H9 (cell line): Measurements from ENCODE around the gene RPP30. TPM values are rescaled to one million over a fixed set of nuclear protein-coding genes. Genes with fewer than 3 reads are reported as not detected.
"Not testable (repeated sequence)": the region's sequence is repeated elsewhere in the genome, so short reads cannot be mapped to it uniquely, and the experiment has no call there.

ENCODE experiments used
- DNase-seq: peaks from one replicate; pipeline ENCODE4 v3.0.0-alpha.2; 2017
- H2AFZ ChIP-seq: one replicate; pipeline ENCODE4 v1.6.1; 2013; ENCODE audit warnings: mild to moderate bottlenecking, low read length, control low read depth, moderate library complexity
- H2AK5ac ChIP-seq: 2 replicates; pipeline ENCODE4 v1.6.1; 2013; ENCODE audit warnings: low read length, control low read depth, mixed read lengths; ENCODE audit not compliant: insufficient read length
- H2BK120ac ChIP-seq: one replicate; pipeline ENCODE4 v1.6.1; 2013; ENCODE audit warnings: low read depth, mild to moderate bottlenecking, low read length, control low read depth, inconsistent platforms; ENCODE audit not compliant: poor library complexity, severe bottlenecking
- H2BK12ac ChIP-seq: 2 replicates; pipeline ENCODE4 v1.6.1; 2013; ENCODE audit warnings: low read length, control low read depth, mixed read lengths, low read depth; ENCODE audit not compliant: insufficient read length
- H2BK15ac ChIP-seq: 2 replicates; pipeline ENCODE4 v1.6.1; 2013; ENCODE audit warnings: low read depth, low read length, control low read depth
- H2BK20ac ChIP-seq: one replicate; pipeline ENCODE4 v1.6.1; 2013; ENCODE audit warnings: low read depth, mild to moderate bottlenecking, low read length, control low read depth, inconsistent platforms; ENCODE audit not compliant: poor library complexity, severe bottlenecking
- H2BK5ac ChIP-seq: 2 replicates; pipeline ENCODE4 v1.6.1; 2013; ENCODE audit warnings: low read length, control low read depth, mixed read lengths; ENCODE audit not compliant: insufficient read length
- H3K14ac ChIP-seq: 2 replicates; pipeline ENCODE4 v1.6.1; 2013; ENCODE audit warnings: low read length, control low read depth; ENCODE audit not compliant: insufficient read depth
- H3K18ac ChIP-seq: 2 replicates; pipeline ENCODE4 v1.6.1; 2013; ENCODE audit warnings: low read depth, mild to moderate bottlenecking, mixed read lengths, low read length, control low read depth; ENCODE audit not compliant: insufficient read length
- H3K23ac ChIP-seq: 2 replicates; pipeline ENCODE4 v1.6.1; 2013; ENCODE audit warnings: low read length, control low read depth, mixed read lengths, low read depth; ENCODE audit not compliant: insufficient read length
- H3K23me2 ChIP-seq: 2 replicates; pipeline ENCODE4 v1.6.1; 2013; ENCODE audit warnings: low read depth, mild to moderate bottlenecking, mixed read lengths, low read length, control low read depth; ENCODE audit not compliant: insufficient read length, poor library complexity, severe bottlenecking
- H3K27ac ChIP-seq: 2 replicates; pipeline ENCODE4 v1.5.1; 2013; ENCODE audit warnings: low read length, control low read depth, mixed read lengths, low read depth; ENCODE audit not compliant: insufficient read length
- H3K27me3 ChIP-seq: 2 replicates; pipeline ENCODE4 v1.6.1; 2013; ENCODE audit warnings: low read length, control low read depth, inconsistent platforms; ENCODE audit not compliant: insufficient read depth
- H3K4ac ChIP-seq: 2 replicates; pipeline ENCODE4 v1.6.1; 2013; ENCODE audit warnings: low read depth, mild to moderate bottlenecking, control low read depth, inconsistent platforms, low read length, moderate library complexity
- H3K4me1 ChIP-seq: 2 replicates; pipeline ENCODE4 v1.6.1; 2013; ENCODE audit warnings: low read length, control low read depth, inconsistent platforms; ENCODE audit not compliant: insufficient read depth
- H3K4me2 ChIP-seq: 2 replicates; pipeline ENCODE4 v1.6.1; 2013; ENCODE audit warnings: low read length, control low read depth, mixed read lengths; ENCODE audit not compliant: insufficient read length, insufficient read depth
- H3K56ac ChIP-seq: 2 replicates; pipeline ENCODE4 v1.6.1; 2013; ENCODE audit warnings: low read depth, mild to moderate bottlenecking, mixed read lengths, low read length, control low read depth; ENCODE audit not compliant: insufficient read length
- H3K79me1 ChIP-seq: 2 replicates; pipeline ENCODE4 v1.6.1; 2013; ENCODE audit warnings: low read depth, mild to moderate bottlenecking, moderate library complexity, low read length, control low read depth, inconsistent platforms; ENCODE audit not compliant: insufficient read depth, poor library complexity, severe bottlenecking
- H3K79me2 ChIP-seq: 2 replicates; pipeline ENCODE4 v1.6.1; 2013; ENCODE audit warnings: low read length, control low read depth, inconsistent platforms; ENCODE audit not compliant: insufficient read depth
- H3K9ac ChIP-seq: 2 replicates; pipeline ENCODE4 v1.6.1; 2013; ENCODE audit warnings: low read length, control low read depth, mixed read lengths; ENCODE audit not compliant: insufficient read length; ENCODE audit errors: extremely low read depth
- H3K9me3 ChIP-seq: one replicate; pipeline ENCODE4 v1.6.1; 2013; ENCODE audit warnings: low read depth, low read length, inconsistent platforms; ENCODE audit not compliant: control insufficient read depth
- H3T11ph ChIP-seq: one replicate; pipeline ENCODE4 v1.6.1; 2013; ENCODE audit warnings: mild to moderate bottlenecking, low read length, control low read depth, inconsistent platforms
- H4K20me1 ChIP-seq: one replicate; pipeline ENCODE4 v1.6.1; 2013; ENCODE audit not compliant: control insufficient read depth, insufficient read length, insufficient read depth
- H4K5ac ChIP-seq: 2 replicates; pipeline ENCODE4 v1.6.1; 2013; ENCODE audit warnings: low read depth, mild to moderate bottlenecking, mixed read lengths, low read length, control low read depth; ENCODE audit not compliant: insufficient read length
- H4K8ac ChIP-seq: replicated peaks from 2 replicates; pipeline ENCODE4 v1.6.1; 2013; ENCODE audit warnings: low read length, control low read depth, mixed read lengths, low read depth; ENCODE audit not compliant: insufficient read length
- H4K91ac ChIP-seq: 2 replicates; pipeline ENCODE4 v1.6.1; 2013; ENCODE audit warnings: low read depth, mild to moderate bottlenecking, moderate library complexity, mixed read lengths, low read length, control low read depth; ENCODE audit not compliant: insufficient read length
- H3K27ac Mint-ChIP-seq, 3 experiments: 2 replicates in 2 of 3; 3 replicates in 1 of 3; pipeline ENCODE4 v1.8.0; 2020 to 2021; ENCODE audit warnings: mixed read lengths in 3 of 3, mild to moderate bottlenecking in 1 of 3, moderate library complexity in 1 of 3
- H3K27me3 Mint-ChIP-seq: 2 replicates; pipeline ENCODE4 v1.8.0; 2021; ENCODE audit warnings: low read depth, mild to moderate bottlenecking, moderate library complexity, mixed read lengths
- H3K36me3 Mint-ChIP-seq, 3 experiments: 2 replicates in 2 of 3; 3 replicates in 1 of 3; pipeline ENCODE4 v1.8.0; 2020 to 2021; ENCODE audit warnings: low read depth in 3 of 3, mixed read lengths in 3 of 3; ENCODE audit not compliant: insufficient read depth in 1 of 3
- H3K4me1 Mint-ChIP-seq, 2 experiments: 2 replicates each; pipeline ENCODE4 v1.8.0; 2020; ENCODE audit warnings: mixed read lengths in 2 of 2
- H3K4me3 Mint-ChIP-seq, 2 experiments: 2 replicates in 1 of 2; 3 replicates in 1 of 2; pipeline ENCODE4 v1.8.0; 2020 to 2021; ENCODE audit warnings: mild to moderate bottlenecking in 2 of 2, mixed read lengths in 2 of 2, moderate library complexity in 1 of 2
- H3K9me3 Mint-ChIP-seq, 2 experiments: 2 replicates in 1 of 2; 3 replicates in 1 of 2; pipeline ENCODE4 v1.8.0; 2020; ENCODE audit warnings: mild to moderate bottlenecking in 2 of 2, mixed read lengths in 2 of 2, moderate library complexity in 1 of 2
- CTCF ChIP-seq: fragments of 200-600 bp; sonication (generic); conservative IDR thresholded peaks from 3 replicates; pipeline ENCODE4 v1.8.0; 2021; ENCODE audit warnings: antibody characterized with exemption, mild to moderate bottlenecking
- WGBS: extraction: QIAGEN DNeasy Blood & Tissue Kit; methylation state at CpG from one replicate; pipeline ENCODE4 v1.1.7; 2013; ENCODE audit warnings: missing lambda C conversion rate, low lambda C conversion rate, mixed read lengths; ENCODE audit not compliant: insufficient read length; ENCODE audit errors: extremely low coverage; 5-methylcytosine and 5-hydroxymethylcytosine counted together
- total RNA-seq: library from RNA; stranded (reverse); gene quantifications from 2 replicates; pipeline ENCODE4 v1.2.1, GENCODE V29; 2021

RPP30 gene
- total RNA-seq, 1 experiment from 2014 or later: 77.7 TPM

DNA sequence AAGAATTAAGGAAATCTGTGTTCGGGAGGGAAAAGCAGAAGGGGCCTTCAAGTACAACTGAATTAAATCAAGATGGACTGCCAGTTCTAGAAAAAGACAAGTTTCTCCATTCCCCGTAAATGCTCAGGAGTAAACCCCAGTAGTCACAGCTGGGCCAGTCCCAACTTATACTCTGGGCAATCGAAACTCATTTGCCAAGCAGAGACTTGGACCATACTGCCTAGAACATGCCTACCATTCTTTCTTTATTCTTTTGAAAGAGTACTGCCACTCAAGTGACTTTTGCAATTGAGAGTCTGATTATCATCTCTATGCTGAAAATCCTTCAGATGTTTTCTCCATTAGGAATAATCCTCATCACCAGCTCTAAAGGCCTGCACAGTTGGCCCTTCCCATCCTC lies 21.4 kb downstream of the RPP30 start:
- no peak overlapping the region for H4K91ac ChIP-seq
- no peaks in the 10 kb centered on the region for H3K27me3 ChIP-seq
- no peak overlapping the region for H2BK120ac ChIP-seq
- no peak overlapping the region for H3T11ph ChIP-seq
- no peak overlapping the region for H3K56ac ChIP-seq
- no peak overlapping the region for H2AFZ ChIP-seq
- Mint-ChIP-seq H3K4me3 (no peak overlapping the region), H3K4me1 (peaks cover 4 to 14% of the 10 kb centered on the region in 2 experiments), H3K9me3 (no peaks in the 10 kb centered on the region), H3K36me3 (peaks cover 4 to 68% (median 60%) of the 10 kb centered on the region in 3 experiments; a peak in 6 of 7 replicates), H3K27ac (peak overlapping the region in 1 of 3 experiments; percentile 16; a peak in 1 of 7 replicates), H3K27me3 (no peaks in the 10 kb centered on the region)
- H4K8ac ChIP-seq: no peak overlapping the region
- no peak overlapping the region for H2BK5ac ChIP-seq
- no peak overlapping the region for H2BK15ac ChIP-seq
- no peaks in the 10 kb centered on the region for H4K20me1 ChIP-seq
- H3K14ac ChIP-seq: no peak overlapping the region
- no peaks in the 10 kb centered on the region for H3K23me2 ChIP-seq
- DNase-seq: no peak
- H2BK20ac ChIP-seq: no peak overlapping the region
- H3K4me1 ChIP-seq: no peaks in the 10 kb centered on the region
- no CpG with 5 or more reads among the region's 3 CpGs for WGBS
- H3K79me1 ChIP-seq: no peaks in the 10 kb centered on the region
- H3K9me3 ChIP-seq: no peaks in the 10 kb centered on the region
- no peak overlapping the region for H3K9ac ChIP-seq
- no peaks in the 10 kb centered on the region for H3K79me2 ChIP-seq
- H3K18ac ChIP-seq: no peak overlapping the region
- H3K4me2 ChIP-seq: no peak overlapping the region
- no peak overlapping the region for H4K5ac ChIP-seq
- no peak overlapping the region for H2BK12ac ChIP-seq
- H3K4ac ChIP-seq: no peak overlapping the region
- no peak overlapping the region for H2AK5ac ChIP-seq
- no peak overlapping the region for H3K27ac ChIP-seq
- no peak for TF ChIP-seq CTCF
- H3K23ac ChIP-seq: no peak overlapping the region

GRCh38 chr10:90896916-90897315 lies 25.1 kb downstream of the RPP30 start:
- not testable (repeated sequence) for H3K4me1 ChIP-seq, H2BK15ac ChIP-seq, H3K4ac ChIP-seq, H3K27ac Mint-ChIP-seq, H3K27ac ChIP-seq, H3K9me3 ChIP-seq, H2BK120ac ChIP-seq, H3K18ac ChIP-seq, H4K5ac ChIP-seq, H3K9ac ChIP-seq, H3K79me2 ChIP-seq, H3K27me3 Mint-ChIP-seq, H3K9me3 Mint-ChIP-seq, DNase-seq, H2BK20ac ChIP-seq, H3K27me3 ChIP-seq, H4K8ac ChIP-seq, H3K79me1 ChIP-seq, H3K4me1 Mint-ChIP-seq, H3T11ph ChIP-seq, H3K23me2 ChIP-seq, H4K91ac ChIP-seq, H3K14ac ChIP-seq, H2BK12ac ChIP-seq, H4K20me1 ChIP-seq, H2BK5ac ChIP-seq, H3K23ac ChIP-seq, H2AK5ac ChIP-seq, H3K56ac ChIP-seq, H3K4me2 ChIP-seq, H2AFZ ChIP-seq, H3K4me3 Mint-ChIP-seq
- H3K36me3 Mint-ChIP-seq: peaks cover 0 to 52% (median 43%) of the 10 kb centered on the region in 3 experiments; a peak in 6 of 7 replicates
- no CpG with 5 or more reads among the region's 2 CpGs for WGBS
